Measurements from ENCODE around the gene SPO11.

Gene SPO11

DNA sequence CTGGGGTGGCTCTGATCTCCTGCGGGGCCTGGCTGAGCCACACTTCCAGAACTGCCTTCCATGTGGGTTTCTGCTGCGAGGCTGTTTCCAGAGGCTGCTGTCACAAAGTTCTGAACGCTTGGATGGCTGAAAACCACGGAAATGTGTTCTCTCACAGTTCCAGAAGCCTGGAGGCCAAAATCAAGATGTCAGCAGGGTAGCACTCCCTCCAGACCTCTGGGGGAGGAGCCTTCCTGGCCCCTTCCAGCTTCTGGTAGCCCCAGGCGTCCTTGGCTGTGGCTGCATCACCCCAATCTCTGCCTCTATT, 39.5 kb upstream of the SPO11 start:
- Histone ChIP-seq H3K36me3 (ENCODE audit: control insufficient read depth, insufficient read depth, low read length) (no peaks in the 10 kb centered on the region), H3K4me1 (ENCODE audit: control insufficient read depth, insufficient read depth, low read length) (peaks cover 65% of the 10 kb centered on the region), H3K9me3 (ENCODE audit: control insufficient read depth, low read length) (no peaks in the 10 kb centered on the region), H3K27me3 (ENCODE audit: control insufficient read depth, insufficient read depth, low read length, poor library complexity, severe bottlenecking) (no peaks in the 10 kb centered on the region), H3K27ac (ENCODE audit: insufficient read depth, low read depth, low read length, poor library complexity, severe bottlenecking) (no peak overlapping the region), H3K4me3 (ENCODE audit: insufficient read depth, low read depth, low read length) (no peak overlapping the region)
- WGBS, 2 experiments = 80 to 82% methylated on average over 5 of the region's 5 CpGs

DNA sequence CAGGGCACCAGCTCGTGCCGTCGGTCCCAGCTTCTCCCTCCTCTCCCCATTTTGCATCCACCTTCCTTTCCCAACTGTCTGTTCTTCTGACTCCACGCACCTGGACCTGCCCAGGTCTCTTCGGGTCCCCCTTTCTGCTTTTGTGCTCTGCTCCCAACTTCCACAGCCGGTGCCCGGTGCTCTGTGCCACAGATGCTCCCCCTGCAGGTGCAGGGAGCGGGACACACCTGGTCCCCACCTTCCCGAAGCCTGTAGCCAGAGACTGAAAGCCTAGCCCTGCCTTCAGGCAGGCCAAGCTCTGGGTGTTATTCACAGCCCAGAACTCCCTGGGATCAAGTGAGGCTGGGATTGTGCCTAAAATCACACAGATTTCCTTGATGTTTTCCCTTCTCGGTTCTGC, 38.6 kb upstream of the SPO11 start:
- Histone ChIP-seq H3K36me3 (ENCODE audit: control insufficient read depth, insufficient read depth, low read length) (no peaks in the 10 kb centered on the region), H3K4me1 (ENCODE audit: control insufficient read depth, insufficient read depth, low read length) (peaks cover 64% of the 10 kb centered on the region), H3K27ac (ENCODE audit: insufficient read depth, low read depth, low read length, poor library complexity, severe bottlenecking) (no peak overlapping the region), H3K9me3 (ENCODE audit: control insufficient read depth, low read length) (no peaks in the 10 kb centered on the region), H3K27me3 (ENCODE audit: control insufficient read depth, insufficient read depth, low read length, poor library complexity, severe bottlenecking) (no peaks in the 10 kb centered on the region), H3K4me3 (ENCODE audit: insufficient read depth, low read depth, low read length) (no peak overlapping the region)
- WGBS, 2 experiments = 86% methylated on average over 10 of the region's 10 CpGs

DNA sequence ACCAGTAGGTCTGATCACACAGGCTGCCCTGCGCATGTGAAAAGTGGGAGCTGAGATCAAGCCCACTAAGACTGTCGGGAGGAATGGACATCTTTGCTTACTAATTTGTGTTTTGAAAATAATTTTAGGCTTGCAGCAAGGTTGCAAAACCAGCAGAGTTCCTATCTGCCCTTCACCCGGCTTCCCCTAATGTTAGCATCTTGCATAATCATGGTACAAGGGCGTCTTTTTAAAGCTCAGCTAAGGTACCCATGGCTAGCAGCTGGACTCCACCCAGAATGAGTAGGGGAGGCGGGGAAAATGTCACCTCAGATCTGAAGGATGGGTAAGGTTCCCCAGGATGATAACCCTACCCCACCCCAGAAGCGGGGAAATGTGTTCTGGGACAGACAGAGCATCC, 37.9 kb upstream of the SPO11 start:
- WGBS, 2 experiments = 94 to 96% methylated on average over 6 of the region's 6 CpGs

DNA sequence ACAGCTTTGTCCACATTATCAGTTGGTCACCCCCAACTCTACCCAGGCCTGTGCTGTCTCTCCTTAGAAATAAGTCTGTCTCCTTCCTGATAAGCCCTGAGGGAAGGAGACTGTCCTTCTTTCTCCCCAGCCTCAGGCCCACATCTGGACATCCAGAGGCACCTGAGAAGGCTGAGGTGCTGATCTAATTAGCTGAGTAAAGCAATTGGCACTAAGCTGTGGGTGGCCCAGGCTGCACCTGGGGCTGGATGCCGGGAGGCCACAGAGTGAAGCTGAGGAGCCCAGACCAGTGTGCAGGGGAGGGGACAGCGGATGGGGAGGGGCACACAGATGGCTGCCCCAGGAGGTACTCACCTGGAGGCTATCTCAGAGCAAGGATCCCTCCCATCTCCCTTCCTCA, 37.0 kb upstream of the SPO11 start:
- Histone ChIP-seq H3K27ac (ENCODE audit: insufficient read depth, low read depth, low read length, poor library complexity, severe bottlenecking) (no peak overlapping the region), H3K27me3 (ENCODE audit: control insufficient read depth, insufficient read depth, low read length, poor library complexity, severe bottlenecking) (no peaks in the 10 kb centered on the region), H3K4me1 (ENCODE audit: control insufficient read depth, insufficient read depth, low read length) (peaks cover 48% of the 10 kb centered on the region), H3K4me3 (ENCODE audit: insufficient read depth, low read depth, low read length) (no peak overlapping the region), H3K9me3 (ENCODE audit: control insufficient read depth, low read length) (no peaks in the 10 kb centered on the region), H3K36me3 (ENCODE audit: control insufficient read depth, insufficient read depth, low read length) (no peaks in the 10 kb centered on the region)
- 88 to 95% methylated on average over 2 of the region's 2 CpGs for WGBS, 2 experiments

More for the DNA sequence above, 37.9 kb upstream of the SPO11 start:
- Histone ChIP-seq H3K27me3 (ENCODE audit: control insufficient read depth, insufficient read depth, low read length, poor library complexity, severe bottlenecking) (no peaks in the 10 kb centered on the region), H3K4me1 (ENCODE audit: control insufficient read depth, insufficient read depth, low read length) (peaks cover 57% of the 10 kb centered on the region), H3K27ac (ENCODE audit: insufficient read depth, low read depth, low read length, poor library complexity, severe bottlenecking) (no peak overlapping the region), H3K36me3 (ENCODE audit: control insufficient read depth, insufficient read depth, low read length) (no peaks in the 10 kb centered on the region), H3K4me3 (ENCODE audit: insufficient read depth, low read depth, low read length) (no peak overlapping the region), H3K9me3 (ENCODE audit: control insufficient read depth, low read length) (no peaks in the 10 kb centered on the region)

DNA sequence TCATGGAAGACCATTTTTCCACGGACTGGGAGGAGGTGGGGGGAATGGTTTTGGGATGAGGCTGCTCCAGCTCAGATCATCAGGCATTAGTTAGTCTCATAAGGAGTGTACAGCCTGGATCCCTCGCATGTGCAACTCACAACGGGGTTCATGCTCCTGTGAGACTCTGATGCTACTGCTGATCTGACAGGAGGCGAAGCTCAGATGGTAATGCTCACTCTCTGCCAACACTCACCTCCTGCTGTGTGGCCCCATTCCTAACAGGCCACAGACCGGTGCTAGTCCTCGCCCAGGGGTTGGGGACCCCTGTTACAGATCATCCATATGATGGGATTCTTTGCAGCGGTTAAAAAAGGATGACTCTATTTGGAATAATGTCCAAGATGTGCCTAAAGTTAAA, 35.6 kb upstream of the SPO11 start:
- H3K4me3 ChIP-seq (ENCODE audit: insufficient read depth, low read depth, low read length) = no peak overlapping the region
- H3K27ac ChIP-seq (ENCODE audit: insufficient read depth, low read depth, low read length, poor library complexity, severe bottlenecking) = peak overlapping the region; percentile 33
- no peaks in the 10 kb centered on the region for H3K27me3 ChIP-seq (ENCODE audit: control insufficient read depth, insufficient read depth, low read length, poor library complexity, severe bottlenecking)
- no peaks in the 10 kb centered on the region for H3K9me3 ChIP-seq (ENCODE audit: control insufficient read depth, low read length)
- WGBS, 2 experiments = 78 to 86% methylated on average over 7 of the region's 7 CpGs
- H3K4me1 ChIP-seq (ENCODE audit: control insufficient read depth, insufficient read depth, low read length) = peaks cover 34% of the 10 kb centered on the region
- H3K36me3 ChIP-seq (ENCODE audit: control insufficient read depth, insufficient read depth, low read length) = no peaks in the 10 kb centered on the region

DNA sequence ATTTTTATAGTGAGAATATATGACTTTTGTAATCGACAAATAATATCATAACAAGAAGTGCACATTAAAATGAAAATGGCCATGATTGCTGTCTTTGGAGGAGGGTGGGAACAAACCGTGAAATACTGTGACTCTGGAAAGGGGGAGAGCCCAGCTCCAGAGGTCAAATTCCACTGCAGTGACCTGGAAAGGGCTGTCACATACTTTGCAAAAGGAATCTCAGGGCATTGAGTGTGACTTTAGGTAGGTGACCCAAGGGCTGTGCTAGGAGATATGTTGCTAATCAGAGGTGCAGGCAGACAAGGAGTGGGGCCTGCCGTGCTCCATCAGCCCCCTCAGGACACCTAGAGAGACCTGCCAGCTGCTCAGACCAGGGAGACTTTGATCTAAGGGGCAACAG, 35.1 kb upstream of the SPO11 start:
- H3K27ac ChIP-seq (ENCODE audit: insufficient read depth, low read depth, low read length, poor library complexity, severe bottlenecking) = peak overlapping the region; percentile 36
- 32 to 63% methylated on average over 2 to 3 of the region's 3 CpGs for WGBS, 2 experiments

DNA sequence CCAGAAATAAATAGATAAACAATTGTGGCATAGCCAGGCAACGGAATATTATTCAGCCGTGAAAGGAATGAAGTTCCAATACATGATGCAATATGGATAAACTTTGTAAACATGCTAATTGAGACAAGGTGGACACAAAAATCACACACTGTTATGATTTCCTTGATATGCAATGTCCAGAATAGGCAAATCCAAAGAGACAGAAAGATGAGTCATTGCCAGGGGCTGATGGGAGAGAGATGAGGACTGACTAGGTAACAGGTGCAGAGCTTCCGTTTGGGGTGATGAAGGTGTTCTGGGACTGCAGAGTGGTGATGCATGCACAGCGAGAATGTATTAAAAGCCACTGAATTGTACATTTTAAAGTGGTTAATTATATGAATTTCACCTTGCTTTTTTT, 31.1 kb upstream of the SPO11 start:
- Histone ChIP-seq H3K4me3 (ENCODE audit: insufficient read depth, low read depth, low read length) (no peak overlapping the region), H3K4me1 (ENCODE audit: control insufficient read depth, insufficient read depth, low read length) (peaks cover 9% of the 10 kb centered on the region), H3K27ac (ENCODE audit: insufficient read depth, low read depth, low read length, poor library complexity, severe bottlenecking) (no peak overlapping the region), H3K36me3 (ENCODE audit: control insufficient read depth, insufficient read depth, low read length) (no peaks in the 10 kb centered on the region), H3K27me3 (ENCODE audit: control insufficient read depth, insufficient read depth, low read length, poor library complexity, severe bottlenecking) (no peaks in the 10 kb centered on the region), H3K9me3 (ENCODE audit: control insufficient read depth, low read length) (no peaks in the 10 kb centered on the region)
- 94 to 98% methylated on average over 4 of the region's 4 CpGs for WGBS, 2 experiments

More for the DNA sequence above, 35.1 kb upstream of the SPO11 start:
- Histone ChIP-seq H3K9me3 (ENCODE audit: control insufficient read depth, low read length) (no peaks in the 10 kb centered on the region), H3K27me3 (ENCODE audit: control insufficient read depth, insufficient read depth, low read length, poor library complexity, severe bottlenecking) (no peaks in the 10 kb centered on the region), H3K36me3 (ENCODE audit: control insufficient read depth, insufficient read depth, low read length) (no peaks in the 10 kb centered on the region), H3K4me1 (ENCODE audit: control insufficient read depth, insufficient read depth, low read length) (peaks cover 28% of the 10 kb centered on the region), H3K4me3 (ENCODE audit: insufficient read depth, low read depth, low read length) (no peak overlapping the region)

DNA sequence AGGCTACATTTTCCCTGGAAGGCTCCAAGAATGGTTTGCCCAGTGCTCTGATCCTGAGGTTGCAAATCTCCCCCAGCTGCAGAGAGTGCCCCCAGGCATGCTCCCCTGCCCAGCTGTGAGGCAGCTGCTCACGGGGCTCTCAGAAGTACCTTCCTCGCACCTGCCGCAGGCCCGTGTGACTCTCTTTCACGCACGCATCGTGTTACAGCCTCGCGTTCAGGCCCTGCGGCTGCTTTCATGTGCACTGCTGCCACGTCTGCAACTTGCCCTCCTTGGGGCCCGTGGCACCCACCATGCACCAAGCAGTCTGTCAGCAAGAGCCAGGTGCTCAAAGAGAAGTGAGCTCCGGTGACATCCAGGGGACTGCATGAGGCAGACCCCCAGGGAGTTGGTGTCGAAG, 28.6 kb upstream of the SPO11 start:
- Histone ChIP-seq H3K27me3 (ENCODE audit: control insufficient read depth, insufficient read depth, low read length, poor library complexity, severe bottlenecking) (no peaks in the 10 kb centered on the region), H3K4me3 (ENCODE audit: insufficient read depth, low read depth, low read length) (no peak overlapping the region), H3K9me3 (ENCODE audit: control insufficient read depth, low read length) (no peaks in the 10 kb centered on the region), H3K4me1 (ENCODE audit: control insufficient read depth, insufficient read depth, low read length) (no peaks in the 10 kb centered on the region), H3K36me3 (ENCODE audit: control insufficient read depth, insufficient read depth, low read length) (no peaks in the 10 kb centered on the region), H3K27ac (ENCODE audit: insufficient read depth, low read depth, low read length, poor library complexity, severe bottlenecking) (no peak overlapping the region)
- 86 to 88% methylated on average over 14 of the region's 14 CpGs for WGBS, 2 experiments

DNA sequence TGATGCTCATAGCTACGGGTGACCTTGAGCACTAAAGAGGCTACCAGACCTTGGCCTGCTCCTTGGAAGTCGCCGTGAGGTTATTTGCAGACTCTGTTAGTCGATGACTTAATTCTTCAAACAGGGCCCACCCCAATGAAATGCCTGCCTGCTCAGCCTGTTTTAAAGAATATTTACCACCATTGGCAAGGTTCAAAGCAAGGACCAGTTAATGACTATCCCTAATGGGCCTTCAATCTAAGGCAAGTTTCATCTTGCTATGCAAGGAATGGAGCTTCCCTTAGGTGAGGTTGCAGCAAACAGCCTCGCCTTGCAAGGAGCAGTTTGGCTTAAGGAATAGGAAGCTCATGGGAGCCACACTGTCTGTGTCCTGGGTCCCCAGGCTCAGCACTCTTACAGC, 22.9 kb upstream of the SPO11 start:
- 95 to 96% methylated on average over 5 of the region's 5 CpGs for WGBS, 2 experiments
- Histone ChIP-seq H3K4me1 (ENCODE audit: control insufficient read depth, insufficient read depth, low read length) (peaks cover 3% of the 10 kb centered on the region), H3K4me3 (ENCODE audit: insufficient read depth, low read depth, low read length) (no peak overlapping the region), H3K36me3 (ENCODE audit: control insufficient read depth, insufficient read depth, low read length) (no peaks in the 10 kb centered on the region), H3K27ac (ENCODE audit: insufficient read depth, low read depth, low read length, poor library complexity, severe bottlenecking) (no peak overlapping the region), H3K9me3 (ENCODE audit: control insufficient read depth, low read length) (no peaks in the 10 kb centered on the region), H3K27me3 (ENCODE audit: control insufficient read depth, insufficient read depth, low read length, poor library complexity, severe bottlenecking) (no peaks in the 10 kb centered on the region)

DNA sequence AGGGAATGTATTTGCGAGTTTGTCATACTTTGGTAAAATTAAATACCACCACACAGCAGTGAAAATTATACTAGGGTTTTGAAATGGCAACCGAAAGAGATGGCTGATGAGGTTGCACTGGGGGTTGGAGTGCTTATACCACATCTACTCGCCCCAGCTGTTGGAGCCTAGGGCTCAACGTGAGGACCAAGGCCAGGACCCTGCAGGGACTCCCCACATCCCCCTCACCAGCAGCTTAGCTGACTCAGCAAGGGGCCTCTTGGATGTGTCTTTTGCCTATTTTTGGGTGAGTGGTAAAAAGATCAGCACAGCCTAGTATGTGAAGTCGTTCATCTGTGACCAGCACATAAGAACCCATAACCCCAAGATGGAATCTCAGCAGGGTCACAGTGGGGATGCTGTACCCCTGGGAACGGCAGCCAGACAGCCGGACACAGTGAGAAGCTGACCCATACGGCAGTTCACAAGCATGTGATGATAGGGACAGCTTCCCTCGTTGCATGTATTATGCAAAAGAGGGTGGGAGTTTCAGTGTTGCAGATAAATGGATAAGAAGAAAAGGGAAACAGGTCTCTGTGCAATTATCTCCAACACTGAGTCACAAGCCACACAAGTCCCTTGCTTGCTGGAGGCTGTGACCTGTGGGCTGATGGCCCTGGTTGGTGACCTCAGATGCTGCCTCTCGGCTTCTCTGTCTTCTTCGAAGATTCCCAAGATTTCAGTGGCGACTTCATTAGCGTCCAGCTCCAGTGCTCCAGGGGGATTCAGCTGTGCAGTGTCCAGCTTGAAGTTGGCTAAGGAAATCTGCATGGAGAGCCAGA, 20.9 kb upstream of the SPO11 start:
- H3K36me3 ChIP-seq (ENCODE audit: control insufficient read depth, insufficient read depth, low read length) = no peaks in the 10 kb centered on the region
- WGBS, 2 experiments = 85 to 89% methylated on average over 11 to 12 of the region's 13 CpGs
- no peaks in the 10 kb centered on the region for H3K9me3 ChIP-seq (ENCODE audit: control insufficient read depth, low read length)
- peaks cover 3% of the 10 kb centered on the region for H3K4me1 ChIP-seq (ENCODE audit: control insufficient read depth, insufficient read depth, low read length)
- H3K27me3 ChIP-seq (ENCODE audit: control insufficient read depth, insufficient read depth, low read length, poor library complexity, severe bottlenecking) = no peaks in the 10 kb centered on the region
- H3K27ac ChIP-seq (ENCODE audit: insufficient read depth, low read depth, low read length, poor library complexity, severe bottlenecking) = no peak overlapping the region
- no peak overlapping the region for H3K4me3 ChIP-seq (ENCODE audit: insufficient read depth, low read depth, low read length)

Measured in ectodermal cell (in vitro differentiated cells).